ENCODE data around the gene DNAJC30. TPM values are rescaled to one million over a fixed set of nuclear protein-coding genes. Genes with fewer than 3 reads are reported as not detected.

The DNAJC30 gene
- total RNA-seq, 2 experiments from 2014 or later: 6.7 to 7.0 TPM

GRCh38 chr7:73699370-73700068 lies 16.3 kb upstream of the DNAJC30 start:
- Mint-ChIP-seq H3K27me3 (no peaks in the 10 kb centered on the region), H3K9me3 (no peaks in the 10 kb centered on the region), H3K27ac (no peak overlapping the region), H3K36me3 (ENCODE audit: low read depth) (peaks cover 30% of the 10 kb centered on the region), H3K4me3 (no peak overlapping the region), H3K4me1 (ENCODE audit: low read depth) (peaks cover 5% of the 10 kb centered on the region)
- intact Hi-C loops (cut with micrococcal nuclease): no loop called here
- ATAC-seq (no peak), DNase-seq (no peak)
- POLR2A ChIA-PET: interaction anchor here (1.5 kb wide), 1 partner anchor 8 kb away, joined by 4 read pairs; no protein-coding TSS in a partner anchor
- TF ChIP-seq, protein P1, sequence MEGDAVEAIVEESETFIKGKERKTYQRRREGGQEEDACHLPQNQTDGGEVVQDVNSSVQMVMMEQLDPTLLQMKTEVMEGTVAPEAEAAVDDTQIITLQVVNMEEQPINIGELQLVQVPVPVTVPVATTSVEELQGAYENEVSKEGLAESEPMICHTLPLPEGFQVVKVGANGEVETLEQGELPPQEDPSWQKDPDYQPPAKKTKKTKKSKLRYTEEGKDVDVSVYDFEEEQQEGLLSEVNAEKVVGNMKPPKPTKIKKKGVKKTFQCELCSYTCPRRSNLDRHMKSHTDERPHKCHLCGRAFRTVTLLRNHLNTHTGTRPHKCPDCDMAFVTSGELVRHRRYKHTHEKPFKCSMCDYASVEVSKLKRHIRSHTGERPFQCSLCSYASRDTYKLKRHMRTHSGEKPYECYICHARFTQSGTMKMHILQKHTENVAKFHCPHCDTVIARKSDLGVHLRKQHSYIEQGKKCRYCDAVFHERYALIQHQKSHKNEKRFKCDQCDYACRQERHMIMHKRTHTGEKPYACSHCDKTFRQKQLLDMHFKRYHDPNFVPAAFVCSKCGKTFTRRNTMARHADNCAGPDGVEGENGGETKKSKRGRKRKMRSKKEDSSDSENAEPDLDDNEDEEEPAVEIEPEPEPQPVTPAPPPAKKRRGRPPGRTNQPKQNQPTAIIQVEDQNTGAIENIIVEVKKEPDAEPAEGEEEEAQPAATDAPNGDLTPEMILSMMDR (IDR thresholded peaks at IDR 0.05): no peak
- CTCF ChIA-PET: interaction anchor here (1.0 to 3.7 kb wide), 2 partner anchors 16 to 93 kb away, joined by 3 to 16 read pairs; no protein-coding TSS in a partner anchor

GRCh38 chr7:73698410-73698809 lies 15.2 kb upstream of the DNAJC30 start:
- H3K27me3 Mint-ChIP-seq: no peaks in the 10 kb centered on the region
- ChIA-PET CTCF (interaction anchor here (1.3 to 2.2 kb wide), 2 partner anchors 24 to 27 kb away, joined by 3 to 7 read pairs; no protein-coding TSS in a partner anchor), POLR2A (interaction anchor here (1.0 to 2.3 kb wide), 3 partner anchors 11 to 39 kb away, joined by 3 to 7 read pairs (median 3); partner anchors contain the start of gene ABHD11)
- ATAC-seq: no peak
- H3K27ac Mint-ChIP-seq: no peak overlapping the region
- intact Hi-C loops (cut with micrococcal nuclease): no loop called here
- no peak overlapping the region for H3K4me3 Mint-ChIP-seq
- TF ChIP-seq, protein P1 (IDR thresholded peaks at IDR 0.05): no peak
- H3K36me3 Mint-ChIP-seq (ENCODE audit: low read depth): peaks cover 34% of the 10 kb centered on the region
- DNase-seq: no peak
- peaks cover 2% of the 10 kb centered on the region for H3K4me1 Mint-ChIP-seq (ENCODE audit: low read depth)
- H3K9me3 Mint-ChIP-seq: no peaks in the 10 kb centered on the region

DNA sequence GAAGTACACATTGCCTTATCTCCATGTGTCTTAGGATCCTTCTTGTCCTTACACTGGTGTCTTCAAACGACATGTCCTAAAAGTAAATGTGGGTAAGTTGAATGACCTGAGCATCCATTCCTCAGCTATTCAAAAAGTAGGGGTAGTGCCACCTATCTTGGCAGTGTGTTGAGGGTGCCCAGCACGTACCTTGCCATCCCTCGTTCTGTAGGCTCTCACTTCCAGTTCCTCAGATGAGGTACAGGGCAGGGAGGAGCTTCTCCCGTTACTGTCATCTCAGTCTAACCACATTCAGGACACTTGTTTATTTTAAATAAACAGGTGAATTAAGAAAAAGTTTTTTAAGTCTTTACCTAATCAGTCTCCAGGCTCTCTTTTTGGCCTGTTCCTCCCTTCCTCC lies 13.1 kb upstream of the DNAJC30 start:
- Mint-ChIP-seq H3K9me3 (no peaks in the 10 kb centered on the region), H3K27me3 (no peaks in the 10 kb centered on the region), H3K27ac (no peak overlapping the region), H3K36me3 (ENCODE audit: low read depth) (peaks cover 37% of the 10 kb centered on the region), H3K4me1 (ENCODE audit: low read depth) (no peaks in the 10 kb centered on the region), H3K4me3 (no peak overlapping the region)
- TF ChIP-seq, protein P1 (IDR thresholded peaks at IDR 0.05): no peak
- DNase-seq (no peak), ATAC-seq (no peak)
- ChIA-PET POLR2A (interaction anchor here (1.1 to 2.3 kb wide), 6 partner anchors 8 to 43 kb away, joined by 3 to 7 read pairs (median 4); partner anchors contain the start of genes ABHD11 and BUD23), CTCF (interaction anchor here (0.6 to 2.2 kb wide), 5 partner anchors 10 to 409 kb away, joined by 3 to 7 read pairs (median 4); no protein-coding TSS in a partner anchor)
- intact Hi-C loops (cut with micrococcal nuclease): no loop called here

DNA sequence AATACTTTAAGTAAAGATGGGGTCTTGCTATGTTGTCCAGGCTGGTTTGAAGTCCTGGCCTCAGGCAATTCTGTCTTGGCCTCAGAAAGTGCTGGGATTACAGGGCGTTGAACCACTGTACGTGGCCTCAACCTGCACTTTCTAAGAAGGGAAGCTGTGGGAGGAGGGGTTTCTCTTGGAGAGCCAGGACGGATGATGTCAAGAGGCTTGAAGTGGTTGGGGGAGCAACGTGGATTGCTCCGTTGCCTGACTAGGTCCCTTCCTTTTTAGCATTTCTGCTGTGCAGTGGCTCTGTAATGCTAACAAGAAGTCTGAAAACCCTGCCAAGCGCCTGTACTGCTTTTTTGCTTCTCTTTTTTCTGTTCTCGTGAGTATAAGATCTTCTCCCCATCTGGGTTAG lies 7.4 kb upstream of the DNAJC30 start:
- Mint-ChIP-seq H3K27me3 (no peaks in the 10 kb centered on the region), H3K36me3 (ENCODE audit: low read depth) (peaks cover 53% of the 10 kb centered on the region), H3K4me3 (no peak overlapping the region), H3K4me1 (ENCODE audit: low read depth) (peaks cover 24% of the 10 kb centered on the region), H3K9me3 (no peaks in the 10 kb centered on the region), H3K27ac (no peak overlapping the region)
- TF ChIP-seq, protein P1 (IDR thresholded peaks at IDR 0.05): no peak
- ATAC-seq (no peak), DNase-seq (no peak)
- CTCF ChIA-PET: interaction anchor here (2.4 kb wide), 1 partner anchor 84 kb away, joined by 9 read pairs; no protein-coding TSS in a partner anchor
- POLR2A ChIA-PET: no interaction called here
- intact Hi-C loops (cut with micrococcal nuclease): no loop called here

GRCh38 chr7:73688288-73688687 lies 5.0 kb upstream of the DNAJC30 start:
- no peak overlapping the region for H3K4me3 Mint-ChIP-seq
- H3K36me3 Mint-ChIP-seq (ENCODE audit: low read depth): peaks cover 51% of the 10 kb centered on the region
- no peaks in the 10 kb centered on the region for H3K9me3 Mint-ChIP-seq
- H3K4me1 Mint-ChIP-seq (ENCODE audit: low read depth): peaks cover 29% of the 10 kb centered on the region
- TF ChIP-seq, protein P1 (IDR thresholded peaks at IDR 0.05): no peak
- intact Hi-C loops (cut with micrococcal nuclease): no loop called here
- H3K27ac Mint-ChIP-seq: peak overlapping the region; percentile 6
- ATAC-seq (no peak), DNase-seq (no peak)
- ChIA-PET CTCF (interaction anchor here (1.5 kb wide), 1 partner anchor 13 kb away, joined by 3 read pairs; no protein-coding TSS in a partner anchor), POLR2A (interaction anchor here (1.2 kb wide), 1 partner anchor 9 kb away, joined by 4 read pairs; no protein-coding TSS in a partner anchor)
- no peaks in the 10 kb centered on the region for H3K27me3 Mint-ChIP-seq

Data from activated CD8-positive, alpha-beta T cell treated with anti-CD3 and anti-CD28 coated beads for 36 hours (primary cell).